ENCODE data around the gene DGKI.

DGKI gene

GRCh38 chr7:137399827-137400823 is 446.6 kb downstream of the DGKI start:
- no peak for DNase-seq

- DNase-seq: no peak
These were observed 450.7 kb downstream of the DGKI start for GRCh38 chr7:137396051-137396450.

GRCh38 chr7:137395420-137395819 is 451.4 kb downstream of the DGKI start:
- DNase-seq: no peak

GRCh38 chr7:137393570-137393969 is 453.2 kb downstream of the DGKI start:
- DNase-seq: no peak

GRCh38 chr7:137390076-137390475 is 456.7 kb downstream of the DGKI start:
- no peak for DNase-seq

- DNase-seq: no peak
These were observed 457.9 kb downstream of the DGKI start for GRCh38 chr7:137388916-137389315.

GRCh38 chr7:137386966-137387365 is 459.8 kb downstream of the DGKI start:
- DNase-seq: no peak

- DNase-seq: no peak
These were observed 465.7 kb downstream of the DGKI start for GRCh38 chr7:137381045-137381444.

- no peak for DNase-seq
These were observed 473.3 kb downstream of the DGKI start for GRCh38 chr7:137373507-137373906.

GRCh38 chr7:137371616-137372015 is 475.2 kb downstream of the DGKI start:
- no peak for DNase-seq

- DNase-seq: no peak
These were observed 479.8 kb downstream of the DGKI start for GRCh38 chr7:137366995-137367394.

GRCh38 chr7:137363683-137364082 is 483.1 kb downstream of the DGKI start:
- DNase-seq: no peak

- DNase-seq: no peak
These were observed 486.6 kb downstream of the DGKI start for GRCh38 chr7:137360087-137360679.

- no peak for DNase-seq
These were observed 491.8 kb downstream of the DGKI start for GRCh38 chr7:137354961-137355360.

- DNase-seq: no peak
These were observed 492.4 kb downstream of the DGKI start for GRCh38 chr7:137354396-137354795.

GRCh38 chr7:137351941-137352340 is 494.8 kb downstream of the DGKI start:
- no peak for DNase-seq

- no peak for DNase-seq
These were observed 500.9 kb downstream of the DGKI start for GRCh38 chr7:137345799-137346449.

- DNase-seq: no peak
These were observed 503.4 kb downstream of the DGKI start, which contains the start of gene PTN for GRCh38 chr7:137343281-137343841. Gene PTN, minus strand, starts transcription at chr7:137343733. Its CDS starts 88,760 bp downstream, at chr7:137254973.

GRCh38 chr7:137342828-137343261 is 503.9 kb downstream of the DGKI start:
- DNase-seq: no peak

GRCh38 chr7:137342265-137342664 is 504.5 kb downstream of the DGKI start:
- DNase-seq: no peak

GRCh38 chr7:137337902-137338301 is 508.9 kb downstream of the DGKI start:
- DNase-seq: no peak

- no peak for DNase-seq
These were observed 511.0 kb downstream of the DGKI start for GRCh38 chr7:137335814-137336213.

GRCh38 chr7:137331378-137331777 is 515.4 kb downstream of the DGKI start:
- DNase-seq: no peak

All from NCI-H526 treated with DMSO at 0.1 percent for 48 hours (cell line).